Gastroesophageal sphincter (tissue), 4 donors: Measurements from ENCODE around the gene MRTFB. TPM values are rescaled to one million over a fixed set of nuclear protein-coding genes. Genes with fewer than 3 reads are reported as not detected.
A peak's percentile ranks its signal among the peaks of the same experiment; 100 is the strongest.

Experiments used
- ATAC-seq: fragments of 150-250 bp; one replicate; pipeline ENCODE4 v1.9.1; 2016; ENCODE audit warnings: mild to moderate bottlenecking, moderate library complexity
- H3K27ac ChIP-seq, 4 donors: fragments of 200-600 bp; sonication (generic) in 3 of 4; 1 replicate in 3 of 4; 2 replicates in 1 of 4; pipeline ENCODE4 v1.5.1; 2016 to 2019
- H3K27me3 ChIP-seq: fragments of 200-600 bp; sonication (generic); one replicate; pipeline ENCODE4 v1.5.1; 2019
- H3K36me3 ChIP-seq, 2 donors: fragments of 200-600 bp; sonication (generic); one replicate each; pipeline ENCODE4 v1.5.1; 2019; ENCODE audit warnings: control low read depth in 1 of 2
- H3K4me1 ChIP-seq, 3 donors: fragments of 200-600 bp; sonication (generic); 1 replicate in 2 of 3; 2 replicates in 1 of 3; pipeline ENCODE4 v1.5.1; 2016 to 2019; ENCODE audit warnings: control low read depth in 2 of 3
- H3K4me3 ChIP-seq, 2 donors: fragments of 200-600 bp; sonication (generic); one replicate each; pipeline ENCODE4 v1.5.1; 2019; ENCODE audit warnings: mild to moderate bottlenecking in 1 of 2, moderate library complexity in 1 of 2
- H3K9me3 ChIP-seq, 3 donors: fragments of 200-600 bp; sonication (generic); one replicate each; pipeline ENCODE4 v1.5.1; 2017 to 2019; ENCODE audit warnings: control low read depth in 2 of 3
- EP300 ChIP-seq: sonication (generic); formaldehyde crosslinking; IDR thresholded peaks from one replicate; pipeline ENCODE4 v1.6.1; 2017; ENCODE audit warnings: antibody characterized with exemption, mild to moderate bottlenecking
- POLR2A ChIP-seq, 2 donors: fragments of 450-650 bp; IDR thresholded peaks; one replicate each; pipeline ENCODE4 v1.6.1; 2017; ENCODE audit warnings: antibody characterized with exemption in 2 of 2, mild to moderate bottlenecking in 2 of 2, moderate library complexity in 1 of 2
- POLR2AphosphoS5 ChIP-seq: sonication (generic); formaldehyde crosslinking; IDR thresholded peaks from one replicate; pipeline ENCODE4 v1.6.1; 2017; ENCODE audit warnings: antibody characterized with exemption
- whole genome bisulfite sequencing, 2 donors: methylation state at CpG; one replicate each; pipeline ENCODE4 v1.1.5; 2018; ENCODE audit warnings: low coverage in 1 of 2; 5-methylcytosine and 5-hydroxymethylcytosine counted together
- total RNA-seq, 4 donors: library from RNA; depleted of rRNA; stranded (reverse); fragments of >200 nt; gene quantifications; one replicate each; pipeline ENCODE4 v1.1.0, GENCODE V29; 2016
- TF ChIP-seq, protein P1 (sequence below), 4 experiments: fragments of 200-600 bp in 2 of 4; fragments of 450-650 bp in 2 of 4; sonication (generic) in 1 of 4; IDR thresholded peaks; one replicate each; pipeline ENCODE4 v1.5.1; 2017 to 2019; ENCODE audit warnings: antibody characterized with exemption in 4 of 4, mild to moderate bottlenecking in 2 of 4, moderate library complexity in 2 of 4

Gene MRTFB
- total RNA-seq, 4 donors from 2014 or later = 38.8 to 53.1 (median 41.1) TPM

GRCh38 chr16:14139872-14140271 lies 68.8 kb downstream of the MRTFB start:
- TF ChIP-seq POLR2AphosphoS5 (no peak), POLR2A (IDR thresholded peaks at IDR 0.05) (no peak)

GRCh38 chr16:14140923-14141322 lies 69.8 kb downstream of the MRTFB start:
- ATAC-seq = no peak
- WGBS, 2 donors = 80 to 82% methylated on average over 5 of the region's 5 CpGs

More at GRCh38 chr16:14139872-14140271, 68.8 kb downstream of the MRTFB start:
- Histone ChIP-seq H3K36me3 (peaks cover 0 to 6% of the 10 kb centered on the region in 2 donors), H3K27ac (no peak overlapping the region), H3K4me1 (no peaks in the 10 kb centered on the region), H3K9me3 (no peaks in the 10 kb centered on the region), H3K4me3 (no peak overlapping the region), H3K27me3 (no peaks in the 10 kb centered on the region)
- ATAC-seq = no peak
- 83 to 100% methylated on average over 1 of the region's 1 CpG for WGBS, 2 donors

DNA sequence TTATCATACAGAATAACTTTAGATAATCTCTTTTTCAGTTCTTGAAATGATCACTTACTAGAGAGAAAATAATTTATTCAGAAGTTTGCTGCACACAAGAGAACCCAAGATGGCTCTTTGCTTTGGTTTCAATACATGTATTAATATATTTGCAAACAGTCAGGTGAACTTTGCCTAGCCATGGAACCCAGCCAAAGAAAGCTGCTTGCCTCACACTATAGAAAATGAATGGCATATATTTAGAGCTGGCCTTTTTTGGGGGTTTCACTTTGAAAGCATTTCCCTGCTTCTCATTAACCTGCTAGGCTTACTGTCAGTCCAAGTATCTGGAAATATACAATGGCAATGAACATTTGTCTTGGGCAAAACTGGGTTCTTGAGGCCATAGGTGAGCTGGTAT lies 75.3 kb downstream of the MRTFB start:
- no peaks in the 10 kb centered on the region for H3K36me3 ChIP-seq
- no peaks in the 10 kb centered on the region for H3K27me3 ChIP-seq
- no peak overlapping the region for H3K4me3 ChIP-seq
- no peak for ATAC-seq
- H3K4me1 ChIP-seq = peaks cover 0 to 18% (median 4%) of the 10 kb centered on the region in 3 donors
- TF ChIP-seq POLR2A (IDR thresholded peaks at IDR 0.05) (no peak), POLR2AphosphoS5 (no peak), EP300 (no peak)
- TF ChIP-seq, protein P1, sequence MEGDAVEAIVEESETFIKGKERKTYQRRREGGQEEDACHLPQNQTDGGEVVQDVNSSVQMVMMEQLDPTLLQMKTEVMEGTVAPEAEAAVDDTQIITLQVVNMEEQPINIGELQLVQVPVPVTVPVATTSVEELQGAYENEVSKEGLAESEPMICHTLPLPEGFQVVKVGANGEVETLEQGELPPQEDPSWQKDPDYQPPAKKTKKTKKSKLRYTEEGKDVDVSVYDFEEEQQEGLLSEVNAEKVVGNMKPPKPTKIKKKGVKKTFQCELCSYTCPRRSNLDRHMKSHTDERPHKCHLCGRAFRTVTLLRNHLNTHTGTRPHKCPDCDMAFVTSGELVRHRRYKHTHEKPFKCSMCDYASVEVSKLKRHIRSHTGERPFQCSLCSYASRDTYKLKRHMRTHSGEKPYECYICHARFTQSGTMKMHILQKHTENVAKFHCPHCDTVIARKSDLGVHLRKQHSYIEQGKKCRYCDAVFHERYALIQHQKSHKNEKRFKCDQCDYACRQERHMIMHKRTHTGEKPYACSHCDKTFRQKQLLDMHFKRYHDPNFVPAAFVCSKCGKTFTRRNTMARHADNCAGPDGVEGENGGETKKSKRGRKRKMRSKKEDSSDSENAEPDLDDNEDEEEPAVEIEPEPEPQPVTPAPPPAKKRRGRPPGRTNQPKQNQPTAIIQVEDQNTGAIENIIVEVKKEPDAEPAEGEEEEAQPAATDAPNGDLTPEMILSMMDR (IDR thresholded peaks at IDR 0.05) = no peak
- H3K9me3 ChIP-seq = no peaks in the 10 kb centered on the region
- H3K27ac ChIP-seq = peak overlapping the region in 1 of 4 donors; percentile 2

More at GRCh38 chr16:14140923-14141322, 69.8 kb downstream of the MRTFB start:
- H3K27me3 ChIP-seq = no peaks in the 10 kb centered on the region
- TF ChIP-seq, protein P1 (IDR thresholded peaks at IDR 0.05) = no peak
- TF ChIP-seq POLR2AphosphoS5 (no peak), POLR2A (IDR thresholded peaks at IDR 0.05) (no peak), EP300 (no peak)
- peaks cover 0 to 6% of the 10 kb centered on the region in 2 donors for H3K36me3 ChIP-seq
- peaks cover 0 to 4% (median 0%) of the 10 kb centered on the region in 3 donors for H3K4me1 ChIP-seq
- H3K9me3 ChIP-seq = no peaks in the 10 kb centered on the region
- no peak overlapping the region for H3K4me3 ChIP-seq
- no peak overlapping the region for H3K27ac ChIP-seq

- Histone ChIP-seq H3K36me3 (no peaks in the 10 kb centered on the region), H3K27me3 (no peaks in the 10 kb centered on the region), H3K4me1 (peaks cover 3 to 33% (median 10%) of the 10 kb centered on the region in 3 donors), H3K4me3 (no peak overlapping the region), H3K27ac (no peak overlapping the region), H3K9me3 (no peaks in the 10 kb centered on the region)
- 78 to 96% methylated on average over 2 of the region's 2 CpGs for WGBS, 2 donors
- ATAC-seq = no peak
- TF ChIP-seq POLR2A (IDR thresholded peaks at IDR 0.05) (no peak), POLR2AphosphoS5 (no peak), EP300 (no peak)
- TF ChIP-seq, protein P1 (IDR thresholded peaks at IDR 0.05) = no peak
Measured at GRCh38 chr16:14148016-14148415, 76.9 kb downstream of the MRTFB start.

DNA sequence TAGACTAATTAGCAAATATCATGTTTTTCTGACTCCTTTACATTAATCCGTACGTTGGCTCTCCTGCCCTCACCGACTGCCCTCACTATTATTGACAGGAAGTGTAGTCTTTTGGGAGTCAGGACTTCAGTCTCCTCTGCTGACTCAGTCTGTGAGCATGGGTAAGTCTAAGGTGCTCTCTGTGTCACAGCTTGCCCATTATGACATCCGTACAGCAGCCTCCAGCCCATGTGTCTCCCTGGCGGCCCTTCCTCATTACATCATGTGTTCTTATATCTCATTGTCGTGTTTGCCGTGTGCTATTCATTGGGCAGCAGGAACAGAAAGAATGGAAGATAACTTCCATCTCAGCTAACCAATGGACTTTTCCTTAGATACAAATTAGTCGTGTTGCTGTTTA lies 77.5 kb downstream of the MRTFB start:
- no peak overlapping the region for H3K27ac ChIP-seq
- no peaks in the 10 kb centered on the region for H3K9me3 ChIP-seq
- peaks cover 3 to 38% (median 10%) of the 10 kb centered on the region in 3 donors for H3K4me1 ChIP-seq
- H3K27me3 ChIP-seq = no peaks in the 10 kb centered on the region
- H3K4me3 ChIP-seq = no peak overlapping the region
- WGBS, 2 donors = 89 to 94% methylated on average over 4 to 8 of the region's 8 CpGs
- TF ChIP-seq, protein P1 (IDR thresholded peaks at IDR 0.05) = no peak
- TF ChIP-seq POLR2AphosphoS5 (no peak), EP300 (no peak), POLR2A (IDR thresholded peaks at IDR 0.05) (no peak)
- no peak for ATAC-seq
- no peaks in the 10 kb centered on the region for H3K36me3 ChIP-seq
